SJCRH30 (cell line): ENCODE data around the gene FOXD2. TPM values are rescaled to one million over a fixed set of nuclear protein-coding genes. Genes with fewer than 3 reads are reported as not detected.

Experiments
- DNase-seq, 2 experiments: peaks; one replicate each; pipeline ENCODE4 v3.0.0-alpha.2; 2015 to 2020
- H3K27ac ChIP-seq: fragments of 250-450 bp; sonication (Bioruptor Pico); 2 replicates; pipeline ENCODE4 v1.5.1; 2020; ENCODE audit warnings: mild to moderate bottlenecking, moderate library complexity
- H3K27me3 ChIP-seq: fragments of 250-450 bp; sonication (Bioruptor Pico); 2 replicates; pipeline ENCODE4 v1.5.1; 2020; ENCODE audit warnings: mild to moderate bottlenecking, moderate library complexity
- H3K36me3 ChIP-seq: fragments of 250-450 bp; sonication (Bioruptor Pico); 2 replicates; pipeline ENCODE4 v1.5.1; 2020; ENCODE audit warnings: mild to moderate bottlenecking, moderate library complexity
- H3K4me1 ChIP-seq: fragments of 250-450 bp; sonication (Bioruptor Pico); 2 replicates; pipeline ENCODE4 v1.5.1; 2020; ENCODE audit warnings: mild to moderate bottlenecking, moderate library complexity
- H3K4me3 ChIP-seq: fragments of 250-450 bp; sonication (Bioruptor Pico); 2 replicates; pipeline ENCODE4 v1.5.1; 2020; ENCODE audit warnings: mild to moderate bottlenecking, moderate library complexity
- H3K9me3 ChIP-seq: fragments of 250-450 bp; sonication (Bioruptor Pico); replicated peaks from 2 replicates; pipeline ENCODE4 v1.5.1; 2020; ENCODE audit warnings: mild to moderate bottlenecking, moderate library complexity
- total RNA-seq: library from RNA; depleted of rRNA; stranded (reverse); fragments of >200 nt; shearing (Covaris generic); gene quantifications from 2 replicates; pipeline ENCODE4 v1.2.3, GENCODE V29; 2014

FOXD2 gene
- total RNA-seq, 1 experiment from 2014 or later, result 2.2 TPM

- Histone ChIP-seq H3K27me3 (no peaks in the 10 kb centered on the region), H3K27ac (no peak overlapping the region), H3K4me1 (no peaks in the 10 kb centered on the region), H3K36me3 (peaks cover 6% of the 10 kb centered on the region; the same call in 1 of the 2 replicates), H3K4me3 (no peak overlapping the region), H3K9me3 (no peaks in the 10 kb centered on the region)
- no peak for DNase-seq
Measured at GRCh38 chr1:47432071-47433036, 5.5 kb upstream of the FOXD2 start.

- no peaks in the 10 kb centered on the region for H3K4me1 ChIP-seq
- no peak overlapping the region for H3K27ac ChIP-seq
- H3K36me3 ChIP-seq, result peaks cover 6% of the 10 kb centered on the region; the same call in 1 of the 2 replicates
- no peaks in the 10 kb centered on the region for H3K27me3 ChIP-seq
- H3K4me3 ChIP-seq, result no peak overlapping the region
- no peak for DNase-seq
- H3K9me3 ChIP-seq, result no peaks in the 10 kb centered on the region
Measured at GRCh38 chr1:47433037-47433421, 4.8 kb upstream of the FOXD2 start.

- H3K27ac ChIP-seq, result no peak overlapping the region
Measured at GRCh38 chr1:47433477-47434050, 4.3 kb upstream of the FOXD2 start.

GRCh38 chr1:47434051-47434842 lies 3.6 kb upstream of the FOXD2 start:
- Histone ChIP-seq H3K27ac (no peak overlapping the region), H3K27me3 (no peaks in the 10 kb centered on the region), H3K9me3 (no peaks in the 10 kb centered on the region), H3K4me3 (no peak overlapping the region), H3K36me3 (peaks cover 6% of the 10 kb centered on the region; the same call in 1 of the 2 replicates), H3K4me1 (no peaks in the 10 kb centered on the region)
- DNase-seq, result no peak

More at GRCh38 chr1:47433477-47434050, 4.3 kb upstream of the FOXD2 start:
- Histone ChIP-seq H3K27me3 (no peaks in the 10 kb centered on the region), H3K4me3 (no peak overlapping the region), H3K4me1 (no peaks in the 10 kb centered on the region), H3K9me3 (no peaks in the 10 kb centered on the region), H3K36me3 (peaks cover 6% of the 10 kb centered on the region; the same call in 1 of the 2 replicates)
- no peak for DNase-seq

- Histone ChIP-seq H3K4me1 (no peaks in the 10 kb centered on the region), H3K27me3 (no peaks in the 10 kb centered on the region), H3K27ac (no peak overlapping the region), H3K9me3 (no peaks in the 10 kb centered on the region), H3K4me3 (peak overlapping the region; percentile 95), H3K36me3 (peaks cover 6% of the 10 kb centered on the region; the same call in 1 of the 2 replicates)
- no peak for DNase-seq
Measured at GRCh38 chr1:47435506-47436303, 2.1 kb upstream of the FOXD2 start.

GRCh38 chr1:47436304-47436978 lies 1.4 kb upstream of the FOXD2 start:
- no peaks in the 10 kb centered on the region for H3K4me1 ChIP-seq
- H3K27me3 ChIP-seq, result no peaks in the 10 kb centered on the region
- peak overlapping the region; percentile 95 for H3K4me3 ChIP-seq
- peaks cover 6% of the 10 kb centered on the region; the same call in 1 of the 2 replicates for H3K36me3 ChIP-seq
- DNase-seq, result peak; percentile 83 to 91
- peak overlapping the region; percentile 76 for H3K27ac ChIP-seq
- H3K9me3 ChIP-seq, result no peaks in the 10 kb centered on the region

GRCh38 chr1:47436979-47437446 lies 831 bp upstream of the FOXD2 start:
- no peaks in the 10 kb centered on the region for H3K27me3 ChIP-seq
- H3K36me3 ChIP-seq, result peaks cover 6% of the 10 kb centered on the region; the same call in 1 of the 2 replicates
- H3K27ac ChIP-seq, result peak overlapping the region; percentile 76
- no peaks in the 10 kb centered on the region for H3K4me1 ChIP-seq
- peak overlapping the region; percentile 95 for H3K4me3 ChIP-seq
- DNase-seq, result peak; percentile 32 to 60
- H3K9me3 ChIP-seq, result no peaks in the 10 kb centered on the region

GRCh38 chr1:47438165-47439016 lies 547 bp downstream of the FOXD2 start:
- H3K9me3 ChIP-seq, result no peaks in the 10 kb centered on the region
- H3K4me1 ChIP-seq, result no peaks in the 10 kb centered on the region
- no peaks in the 10 kb centered on the region for H3K27me3 ChIP-seq
- peak overlapping the region; percentile 76 for H3K27ac ChIP-seq
- DNase-seq, result no peak
- H3K36me3 ChIP-seq, result no peaks in the 10 kb centered on the region
- peak overlapping the region; percentile 95 for H3K4me3 ChIP-seq

GRCh38 chr1:47439017-47439818 lies 1.4 kb downstream of the FOXD2 start:
- H3K27ac ChIP-seq, result no peak overlapping the region
- DNase-seq, result no peak
- no peaks in the 10 kb centered on the region for H3K27me3 ChIP-seq
- H3K4me1 ChIP-seq, result no peaks in the 10 kb centered on the region
- H3K9me3 ChIP-seq, result no peaks in the 10 kb centered on the region
- H3K4me3 ChIP-seq, result no peak overlapping the region
- no peaks in the 10 kb centered on the region for H3K36me3 ChIP-seq

- Histone ChIP-seq H3K4me1 (no peaks in the 10 kb centered on the region), H3K9me3 (no peaks in the 10 kb centered on the region), H3K27me3 (no peaks in the 10 kb centered on the region), H3K27ac (no peak overlapping the region), H3K36me3 (no peaks in the 10 kb centered on the region), H3K4me3 (no peak overlapping the region)
- no peak for DNase-seq
Measured at GRCh38 chr1:47439819-47440598, 2.2 kb downstream of the FOXD2 start.

- H3K36me3 ChIP-seq, result no peaks in the 10 kb centered on the region
- no peak for DNase-seq
- no peak overlapping the region for H3K27ac ChIP-seq
- no peak overlapping the region for H3K4me3 ChIP-seq
- no peaks in the 10 kb centered on the region for H3K9me3 ChIP-seq
- H3K27me3 ChIP-seq, result no peaks in the 10 kb centered on the region
- H3K4me1 ChIP-seq, result no peaks in the 10 kb centered on the region
Measured at GRCh38 chr1:47440599-47441081, 2.8 kb downstream of the FOXD2 start.
